Measurements from ENCODE around the gene OR5M11. TPM values are rescaled to one million over a fixed set of nuclear protein-coding genes. Genes with fewer than 3 reads are reported as not detected.

The OR5M11 gene
- total RNA-seq: not detected in 2 replicates

GRCh38 chr11:56543157-56543556 is at the start of gene OR5M11:
OR5M11 (minus strand) TSS chr11:56543257; CDS start chr11:56543257, 0 bp downstream.

GRCh38 chr11:56577621-56578020 is 34.6 kb upstream of the OR5M11 start, which contains the start of gene OR5M10:
OR5M10 (minus strand) TSS chr11:56577721; CDS start chr11:56577721, 0 bp downstream.

Other genes starting within 250 kb of the OR5M11 start
- gene OR8K3, start 228.1 kb downstream of the OR5M11 start, total RNA-seq: not detected in 2 replicates
- not detected in 2 replicates for gene OR8K1, start 197.2 kb downstream of the OR5M11 start, total RNA-seq
- gene OR8J1, start 189.0 kb downstream of the OR5M11 start, total RNA-seq: not detected in 2 replicates
- not detected in 2 replicates for gene OR8U1, start 167.6 kb downstream of the OR5M11 start, total RNA-seq
- gene OR5AL1, start 130.6 kb downstream of the OR5M11 start, total RNA-seq: not detected in 2 replicates
- not detected in 2 replicates for gene OR5M3, start 69.9 kb downstream of the OR5M11 start, total RNA-seq
- gene OR5M8, start 51.9 kb downstream of the OR5M11 start, total RNA-seq: not detected in 2 replicates
- gene OR5M10, start 34.5 kb upstream of the OR5M11 start, total RNA-seq: not detected in 2 replicates
- not detected in 2 replicates for gene OR5M1, start 71.6 kb upstream of the OR5M11 start, total RNA-seq
- gene OR5AP2, start 99.2 kb upstream of the OR5M11 start, total RNA-seq: not detected in 2 replicates
- gene OR5AR1, start 120.4 kb upstream of the OR5M11 start, total RNA-seq: not detected in 2 replicates
- gene OR9G1, start 155.8 kb upstream of the OR5M11 start, total RNA-seq: not detected in 2 replicates
- gene OR9G4, start 205.4 kb upstream of the OR5M11 start, total RNA-seq: not detected in 2 replicates

All from bronchial smooth muscle cell (primary cell).